IMR-90 (cell line): ENCODE data around the gene CYTH1. TPM values are rescaled to one million over a fixed set of nuclear protein-coding genes. Genes with fewer than 3 reads are reported as not detected.

Source experiments
- ATAC-seq: fragments of 200-7000 bp; cut with Tn5 transposase; 2 replicates; pipeline ENCODE4 v1.9.1; 2020; ENCODE audit warnings: low read depth, mild to moderate bottlenecking, moderate library complexity
- BruUV-seq: library from RNA; stranded (reverse); fragments of 400-500 nt; replicated peaks from 2 replicates; lab custom pipeline; 2021; lab: Mats Ljungman, UMichigan
- CTCF ChIA-PET: fragments of 300-600 bp; formaldehyde crosslinking; extraction: SDS; loops from one replicate; lab custom pipeline; 2021; ENCODE audit warnings: antibody characterized with exemption; lab: Yijun Ruan, JAX
- POLR2A ChIA-PET: fragments of 300-600 bp; sonication (Branson Sonifier 250); formaldehyde crosslinking; loops from one replicate; lab custom pipeline; 2022; ENCODE audit warnings: antibody characterized with exemption; ENCODE audit not compliant: unreplicated experiment; lab: Charles Lee
- DNase-seq: peaks from one replicate; pipeline ENCODE4 v3.0.0; 2013
- H2AFZ ChIP-seq: replicated peaks from 2 replicates; pipeline ENCODE3; 2013; ENCODE audit warnings: low read length, mild to moderate bottlenecking; ENCODE audit not compliant: poor library complexity
- H2AK5ac ChIP-seq: 2 replicates; pipeline ENCODE4 v1.6.1; 2013; ENCODE audit warnings: low read depth, low read length, inconsistent platforms
- H2AK9ac ChIP-seq: replicated peaks from 2 replicates; pipeline ENCODE3; 2013; ENCODE audit warnings: mild to moderate bottlenecking, low read depth, low read length, moderate library complexity; ENCODE audit not compliant: poor library complexity
- H2BK120ac ChIP-seq: 2 replicates; pipeline ENCODE4 v1.6.1; 2013; ENCODE audit warnings: low read depth, low read length, inconsistent platforms
- H2BK15ac ChIP-seq: 3 replicates; pipeline ENCODE4 v1.6.1; 2013; ENCODE audit warnings: low read depth, low read length, inconsistent platforms
- H2BK20ac ChIP-seq: 2 replicates; pipeline ENCODE4 v1.6.1; 2013; ENCODE audit warnings: low read depth, mild to moderate bottlenecking, inconsistent platforms, low read length, moderate library complexity
- H2BK5ac ChIP-seq: 2 replicates; pipeline ENCODE4 v1.6.1; 2013; ENCODE audit warnings: mild to moderate bottlenecking, low read depth, low read length, inconsistent platforms; ENCODE audit not compliant: poor library complexity, severe bottlenecking
- H3K14ac ChIP-seq: replicated peaks from 2 replicates; pipeline ENCODE4 v1.6.1; 2013; ENCODE audit warnings: low read depth, low read length, inconsistent platforms
- H3K18ac ChIP-seq: 2 replicates; pipeline ENCODE4 v1.6.1; 2013; ENCODE audit warnings: low read depth, low read length, control low read depth
- H3K23ac ChIP-seq: 2 replicates; pipeline ENCODE4 v1.6.1; 2013; ENCODE audit warnings: low read depth, low read length, inconsistent platforms
- H3K27ac ChIP-seq: 2 replicates; pipeline ENCODE4 v1.5.1; 2013; ENCODE audit warnings: mild to moderate bottlenecking, control low read depth, low read length; ENCODE audit not compliant: insufficient read depth
- H3K27me3 ChIP-seq: 2 replicates; pipeline ENCODE4 v1.6.1; 2013; ENCODE audit warnings: low read length; ENCODE audit not compliant: control insufficient read depth, insufficient read depth
- H3K36me3 ChIP-seq: 2 replicates; pipeline ENCODE4 v1.6.1; 2013; ENCODE audit warnings: low read length, mixed read lengths; ENCODE audit not compliant: control insufficient read depth, insufficient read depth
- H3K4ac ChIP-seq: 2 replicates; pipeline ENCODE4 v1.6.1; 2013; ENCODE audit warnings: low read depth, low read length, inconsistent platforms
- H3K4me1 ChIP-seq: 2 replicates; pipeline ENCODE4 v1.6.1; 2013; ENCODE audit warnings: low read length, mixed read lengths; ENCODE audit not compliant: control insufficient read depth, insufficient read depth
- H3K4me2 ChIP-seq: 2 replicates; pipeline ENCODE4 v1.6.1; 2013; ENCODE audit warnings: low read depth, mild to moderate bottlenecking, control low read depth, low read length, moderate library complexity
- H3K4me3 ChIP-seq: 2 replicates; pipeline ENCODE4 v1.5.1; 2013; ENCODE audit warnings: low read depth, mild to moderate bottlenecking, control low read depth, low read length, moderate library complexity; ENCODE audit not compliant: insufficient read depth
- H3K56ac ChIP-seq: 2 replicates; pipeline ENCODE4 v1.6.1; 2013; ENCODE audit warnings: low read length, inconsistent platforms; ENCODE audit not compliant: insufficient read depth; ENCODE audit errors: extremely low read depth
- H3K79me1 ChIP-seq, 2 experiments: 2 replicates each; pipeline ENCODE4 v1.6.1; 2013; ENCODE audit warnings: low read length in 2 of 2, inconsistent platforms in 1 of 2, low read depth in 1 of 2
- H3K9ac ChIP-seq: 2 replicates; pipeline ENCODE4 v1.6.1; 2013; ENCODE audit warnings: low read depth, low read length, control low read depth
- H3K9me1 ChIP-seq: 2 replicates; pipeline ENCODE4 v1.6.1; 2013; ENCODE audit warnings: low read length, inconsistent platforms; ENCODE audit not compliant: insufficient read depth
- H3K9me3 ChIP-seq: 2 replicates; pipeline ENCODE4 v1.6.1; 2013; ENCODE audit warnings: low read length; ENCODE audit not compliant: control insufficient read depth, insufficient read depth
- H4K20me1 ChIP-seq: 2 replicates; pipeline ENCODE4 v1.6.1; 2013; ENCODE audit warnings: low read length, inconsistent platforms; ENCODE audit not compliant: insufficient read depth
- H4K5ac ChIP-seq: 2 replicates; pipeline ENCODE4 v1.6.1; 2013; ENCODE audit warnings: mild to moderate bottlenecking, low read depth, low read length, control low read depth
- H4K8ac ChIP-seq, 2 experiments: 2 replicates each; pipeline ENCODE4 v1.6.1; 2013; ENCODE audit warnings: low read depth in 2 of 2, low read length in 2 of 2, control low read depth in 1 of 2, inconsistent platforms in 1 of 2
- H4K91ac ChIP-seq: 2 replicates; pipeline ENCODE4 v1.6.1; 2013; ENCODE audit warnings: low read depth, low read length, inconsistent platforms; ENCODE audit not compliant: insufficient read depth
- BHLHE40 ChIP-seq: fragments of 150-350 bp; IDR thresholded peaks from 2 replicates; pipeline ENCODE4 v1.6.1; 2016; ENCODE audit warnings: mild to moderate bottlenecking, low read depth, low read length
- CEBPB ChIP-seq: IDR thresholded peaks from 2 replicates; pipeline ENCODE4 v1.6.1; 2012; ENCODE audit warnings: low read depth, low read length, improper control_type of control experiment
- CHD1 ChIP-seq: IDR thresholded peaks from 2 replicates; pipeline ENCODE4 v1.6.1; 2012; ENCODE audit warnings: low read depth, low read length, improper control_type of control experiment
- CTCF ChIP-seq: conservative IDR thresholded peaks from 2 replicates; pipeline ENCODE4 v1.5.1; 2012; ENCODE audit warnings: mild to moderate bottlenecking, low read depth, low read length, improper control_type of control experiment
- ELK1 ChIP-seq: fragments of 150-350 bp; IDR thresholded peaks from 2 replicates; pipeline ENCODE4 v1.6.1; 2016; ENCODE audit warnings: low read depth, mild to moderate bottlenecking, low read length, moderate library complexity, borderline replicate concordance
- FOS ChIP-seq: fragments of 150-350 bp; IDR thresholded peaks from 2 replicates; pipeline ENCODE4 v1.6.1; 2016; ENCODE audit warnings: low read depth, low read length
- MAFK ChIP-seq: IDR thresholded peaks from 2 replicates; pipeline ENCODE4 v1.6.1; 2012; ENCODE audit warnings: low read depth, low read length, improper control_type of control experiment
- MAZ ChIP-seq: IDR thresholded peaks from 2 replicates; pipeline ENCODE4 v1.6.1; 2012; ENCODE audit warnings: low read depth, mild to moderate bottlenecking, low read length, improper control_type of control experiment, moderate library complexity, borderline replicate concordance
- MXI1 ChIP-seq: IDR thresholded peaks from 2 replicates; pipeline ENCODE4 v1.6.1; 2012; ENCODE audit warnings: low read depth, mild to moderate bottlenecking, low read length, moderate library complexity, borderline replicate concordance
- NFE2L2 ChIP-seq: fragments of 150-350 bp; IDR thresholded peaks from 2 replicates; pipeline ENCODE4 v1.6.1; 2016; ENCODE audit warnings: low read depth, mild to moderate bottlenecking, low read length
- POLR2A ChIP-seq: IDR thresholded peaks from 2 replicates; pipeline ENCODE4 v1.6.1; 2012; ENCODE audit warnings: mild to moderate bottlenecking, low read depth, low read length
- RAD21 ChIP-seq: IDR thresholded peaks from 2 replicates; pipeline ENCODE4 v1.6.1; 2012; ENCODE audit warnings: low read length, improper control_type of control experiment
- RCOR1 ChIP-seq: IDR thresholded peaks from 2 replicates; pipeline ENCODE4 v1.6.1; 2012; ENCODE audit warnings: mild to moderate bottlenecking, low read length, improper control_type of control experiment; ENCODE audit not compliant: insufficient replicate concordance
- RFX5 ChIP-seq: IDR thresholded peaks from 2 replicates; pipeline ENCODE4 v1.8.0; 2012; ENCODE audit warnings: low read depth, mild to moderate bottlenecking, low read length, moderate library complexity
- SMC3 ChIP-seq: fragments of 150-350 bp; IDR thresholded peaks from 2 replicates; pipeline ENCODE4 v1.6.1; 2016; ENCODE audit warnings: low read depth, mild to moderate bottlenecking, antibody characterized with exemption, low read length, moderate library complexity
- WGBS, 2 experiments: methylation state at CpG; one replicate each; pipeline versions ENCODE4 v1.1.5 to v1.1.7; 2013; ENCODE audit warnings: missing lambda C conversion rate in 2 of 2; ENCODE audit not compliant: insufficient read length in 1 of 2; ENCODE audit errors: extremely low coverage in 2 of 2; 5-methylcytosine and 5-hydroxymethylcytosine counted together
- dilution Hi-C: fragments of 300-500 bp; cut with HindIII; formaldehyde crosslinking; loops from one replicate; pipeline ENCODE4 v1.14.3; 2018; ENCODE audit warnings: low sequenced_read_pairs; ENCODE audit not compliant: unreplicated experiment
- in situ Hi-C: fragments of 300-500 bp; cut with MboI; formaldehyde crosslinking; loops from 3 replicates; pipeline ENCODE4 v1.14.3; 2019; ENCODE audit warnings: low sequenced_read_pairs, inconsistent platforms, mixed read lengths
- intact Hi-C: fragments of 100-400 bp; cut with micrococcal nuclease; formaldehyde crosslinking; loops from 2 replicates; pipeline ENCODE4 v1.10.0; 2022
- polyA plus RNA-seq, 3 experiments: library from polyadenylated mRNA; depleted of rRNA; stranded (reverse); fragments of >200 nt; gene quantifications; 2 replicates each; pipeline ENCODE4 v1.2.3, GENCODE V29; 2012; ENCODE audit warnings: low replicate concordance in 1 of 3
- total RNA-seq: library from RNA; depleted of rRNA; stranded (reverse); fragments of >200 nt; gene quantifications from 2 replicates; pipeline ENCODE4 v1.2.3, GENCODE V29; 2012
- TF ChIP-seq, protein P1 (sequence below): fragments of 150-350 bp; IDR thresholded peaks from 2 replicates; pipeline ENCODE4 v1.6.1; 2017; ENCODE audit warnings: mild to moderate bottlenecking, antibody characterized with exemption, low read length, low read depth

CYTH1 gene
- total and polyA plus RNA-seq, 2 of the 4 experiments (the other 2 are of a cell fraction), result 7.9 to 12.4 TPM

GRCh38 chr17:78678222-78678557 lies 103.9 kb downstream of the CYTH1 start:
- peaks cover 0 to 9% of the 10 kb centered on the region in 2 experiments; a peak in 1 of 4 replicates for H3K79me1 ChIP-seq
- no peak overlapping the region for H2BK5ac ChIP-seq
- H2AK5ac ChIP-seq, result no peak overlapping the region
- H3K14ac ChIP-seq, result no peak overlapping the region
- no peak overlapping the region for H3K9ac ChIP-seq
- H4K8ac ChIP-seq, result no peak overlapping the region
- H3K4me2 ChIP-seq, result no peak overlapping the region
- intact Hi-C loops, result no loop called here
- H2BK120ac ChIP-seq, result no peak overlapping the region
- ATAC-seq (no peak), DNase-seq (no peak)
- in situ Hi-C loops, result no loop called here
- H3K4ac ChIP-seq, result no peak overlapping the region
- no TSS peak for BruUV-seq
- H3K9me1 ChIP-seq, result peaks cover 16% of the 10 kb centered on the region
- WGBS, 2 experiments, result 100% methylated on average over 2 of the region's 11 CpGs; no CpG with 5 or more reads in 1 of the 2 experiments
- POLR2A ChIA-PET, result no interaction called here
- H4K91ac ChIP-seq, result no peak overlapping the region
- peaks cover 8% of the 10 kb centered on the region for H3K4me1 ChIP-seq
- TF ChIP-seq MXI1, result no peak
- no peak for TF ChIP-seq MAFK
- no peak for TF ChIP-seq CEBPB
- TF ChIP-seq, protein P1, sequence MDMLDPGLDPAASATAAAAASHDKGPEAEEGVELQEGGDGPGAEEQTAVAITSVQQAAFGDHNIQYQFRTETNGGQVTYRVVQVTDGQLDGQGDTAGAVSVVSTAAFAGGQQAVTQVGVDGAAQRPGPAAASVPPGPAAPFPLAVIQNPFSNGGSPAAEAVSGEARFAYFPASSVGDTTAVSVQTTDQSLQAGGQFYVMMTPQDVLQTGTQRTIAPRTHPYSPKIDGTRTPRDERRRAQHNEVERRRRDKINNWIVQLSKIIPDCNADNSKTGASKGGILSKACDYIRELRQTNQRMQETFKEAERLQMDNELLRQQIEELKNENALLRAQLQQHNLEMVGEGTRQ, result no peak
- TF ChIP-seq RAD21, result no peak
- no peak for TF ChIP-seq SMC3
- TF ChIP-seq POLR2A, result no peak
- TF ChIP-seq NFE2L2, result no peak
- TF ChIP-seq BHLHE40, result no peak
- TF ChIP-seq CHD1, result no peak
- TF ChIP-seq RCOR1, result no peak
- TF ChIP-seq ELK1, result no peak
- TF ChIP-seq CTCF, result no peak
- TF ChIP-seq FOS, result no peak
- TF ChIP-seq RFX5, result no peak
- no peak for TF ChIP-seq MAZ
- H2BK15ac ChIP-seq, result no peak overlapping the region
- H3K9me3 ChIP-seq, result no peaks in the 10 kb centered on the region
- no peak overlapping the region for H2AK9ac ChIP-seq
- peaks cover 33% of the 10 kb centered on the region; the same call in 1 of the 2 replicates for H3K36me3 ChIP-seq
- H3K23ac ChIP-seq, result no peak overlapping the region
- H3K56ac ChIP-seq, result no peak overlapping the region
- H3K27ac ChIP-seq, result no peak overlapping the region
- H2AFZ ChIP-seq, result no peak overlapping the region
- H2BK20ac ChIP-seq, result no peak overlapping the region
- dilution Hi-C loops, result no loop called here
- H3K27me3 ChIP-seq, result no peaks in the 10 kb centered on the region
- H4K20me1 ChIP-seq, result no peaks in the 10 kb centered on the region
- no peak overlapping the region for H4K5ac ChIP-seq
- CTCF ChIA-PET, result no interaction called here
- no peak overlapping the region for H3K4me3 ChIP-seq
- no peak overlapping the region for H3K18ac ChIP-seq
